ENCODE data around the gene CCDC188.

CCDC188 gene

DNA sequence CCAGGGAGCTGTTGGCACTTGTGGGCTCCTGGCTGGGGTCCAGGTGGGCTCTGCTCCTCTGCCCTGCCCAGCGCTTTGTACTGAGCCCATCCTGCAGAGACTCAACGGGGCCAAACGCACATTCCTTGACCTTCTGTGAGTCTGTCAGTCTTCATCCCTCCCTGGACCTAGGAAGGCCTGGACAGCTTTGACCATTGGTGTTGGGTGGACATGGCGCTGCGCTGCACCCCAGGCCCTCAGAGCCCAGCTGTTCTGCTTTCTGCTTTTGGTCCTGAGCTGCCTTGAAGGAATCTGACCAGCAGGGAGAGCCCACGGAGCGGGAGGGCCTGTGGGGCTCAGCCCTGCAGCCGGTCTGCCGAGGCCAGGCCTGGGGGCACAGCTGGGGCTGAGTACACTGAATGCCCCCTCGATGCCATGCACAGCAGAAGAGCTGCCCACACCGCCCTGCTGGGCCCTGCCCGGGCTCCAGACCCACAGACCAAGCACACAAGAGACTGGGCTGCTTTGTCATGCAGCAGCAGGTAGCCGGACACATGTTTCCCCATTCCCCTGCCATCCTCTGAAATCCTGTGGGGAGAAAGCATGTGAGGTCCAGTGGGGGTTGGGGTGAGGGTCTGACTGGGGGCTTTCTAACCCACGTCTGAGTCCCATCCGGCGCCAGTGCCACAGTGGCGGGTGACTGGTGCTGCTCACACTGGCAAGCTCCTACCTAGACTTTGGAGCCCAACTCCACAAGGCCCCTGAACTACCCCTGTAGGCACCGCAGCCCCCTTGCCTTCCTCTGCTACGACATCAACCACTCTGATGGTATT lies 24.1 kb upstream of the CCDC188 start:
- no peak for DNase-seq (ENCODE audit: low spot score)
- TF ChIP-seq, protein P1, sequence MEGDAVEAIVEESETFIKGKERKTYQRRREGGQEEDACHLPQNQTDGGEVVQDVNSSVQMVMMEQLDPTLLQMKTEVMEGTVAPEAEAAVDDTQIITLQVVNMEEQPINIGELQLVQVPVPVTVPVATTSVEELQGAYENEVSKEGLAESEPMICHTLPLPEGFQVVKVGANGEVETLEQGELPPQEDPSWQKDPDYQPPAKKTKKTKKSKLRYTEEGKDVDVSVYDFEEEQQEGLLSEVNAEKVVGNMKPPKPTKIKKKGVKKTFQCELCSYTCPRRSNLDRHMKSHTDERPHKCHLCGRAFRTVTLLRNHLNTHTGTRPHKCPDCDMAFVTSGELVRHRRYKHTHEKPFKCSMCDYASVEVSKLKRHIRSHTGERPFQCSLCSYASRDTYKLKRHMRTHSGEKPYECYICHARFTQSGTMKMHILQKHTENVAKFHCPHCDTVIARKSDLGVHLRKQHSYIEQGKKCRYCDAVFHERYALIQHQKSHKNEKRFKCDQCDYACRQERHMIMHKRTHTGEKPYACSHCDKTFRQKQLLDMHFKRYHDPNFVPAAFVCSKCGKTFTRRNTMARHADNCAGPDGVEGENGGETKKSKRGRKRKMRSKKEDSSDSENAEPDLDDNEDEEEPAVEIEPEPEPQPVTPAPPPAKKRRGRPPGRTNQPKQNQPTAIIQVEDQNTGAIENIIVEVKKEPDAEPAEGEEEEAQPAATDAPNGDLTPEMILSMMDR (IDR thresholded peaks at IDR 0.05; ENCODE audit: extremely low read depth, missing control alignments) = no peak

DNA sequence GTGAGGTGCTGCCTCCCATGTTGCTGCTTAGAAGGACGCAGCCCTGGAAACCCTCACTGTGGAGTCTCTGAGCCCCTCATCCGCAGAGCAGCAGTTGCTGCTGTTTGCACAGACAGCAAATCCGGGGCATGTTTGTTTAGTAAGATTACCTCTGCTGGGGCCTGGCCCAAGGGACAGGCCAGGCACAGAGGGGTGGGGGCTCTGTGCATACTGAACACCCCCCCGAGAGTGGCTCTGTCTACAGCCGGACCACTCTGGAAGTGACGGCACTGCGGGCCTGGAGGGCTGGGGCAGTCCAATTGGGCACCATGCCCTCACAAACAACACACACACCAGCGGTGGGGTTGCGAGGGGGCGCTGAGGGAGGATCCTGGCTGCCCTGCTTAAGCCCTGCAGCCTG lies 22.9 kb upstream of the CCDC188 start:
- TF ChIP-seq, protein P1 (IDR thresholded peaks at IDR 0.05; ENCODE audit: extremely low read depth, missing control alignments) = no peak
- DNase-seq (ENCODE audit: low spot score) = no peak

DNA sequence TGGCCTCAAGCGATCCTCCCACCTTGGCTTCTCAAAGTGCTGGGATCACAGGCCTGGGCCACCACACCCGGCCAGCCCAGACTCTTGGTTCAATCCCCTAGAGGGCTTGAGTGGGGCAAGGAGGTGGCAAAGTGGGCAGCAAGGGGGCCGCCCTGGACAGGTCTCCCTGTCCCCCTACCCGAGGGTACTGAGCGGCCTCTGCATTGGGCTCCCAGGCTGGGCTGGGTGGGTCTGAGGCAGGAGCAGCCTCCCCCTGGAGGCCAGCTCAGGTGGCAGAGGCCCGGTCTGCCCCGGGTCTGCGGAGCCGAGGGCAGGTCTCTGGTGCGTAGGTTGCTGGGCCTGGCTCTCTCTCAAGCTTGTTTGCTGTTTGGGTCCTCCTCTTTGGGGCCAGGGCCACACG lies 22.4 kb upstream of the CCDC188 start:
- no peak for DNase-seq (ENCODE audit: low spot score)
- TF ChIP-seq, protein P1 (IDR thresholded peaks at IDR 0.05; ENCODE audit: extremely low read depth, missing control alignments) = no peak

DNA sequence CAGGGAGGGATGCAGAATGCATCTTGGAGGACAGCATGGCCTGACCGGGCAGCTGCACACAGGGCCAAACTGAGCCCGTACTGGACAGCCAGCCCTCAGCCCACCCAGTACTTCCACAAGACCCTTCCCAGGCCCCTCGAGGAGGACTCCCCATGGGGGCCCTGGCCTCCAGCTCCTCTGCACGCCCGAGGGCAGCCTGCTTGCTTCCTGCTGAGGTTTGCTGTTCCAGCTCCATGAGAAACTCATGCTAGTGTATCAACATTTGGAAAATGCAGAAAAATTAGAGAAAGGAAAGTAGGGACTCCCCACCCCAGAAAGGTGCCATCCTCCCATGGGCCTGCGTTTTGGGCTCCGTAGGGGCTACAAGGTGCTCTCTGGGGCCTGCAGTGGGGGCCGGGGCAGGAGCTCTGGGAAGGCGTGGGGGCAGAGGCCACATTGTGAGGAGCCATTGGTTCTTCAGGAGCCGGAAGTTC lies 21.3 kb upstream of the CCDC188 start:
- no peak for DNase-seq (ENCODE audit: low spot score)
- TF ChIP-seq, protein P1 (IDR thresholded peaks at IDR 0.05; ENCODE audit: extremely low read depth, missing control alignments) = no peak

DNA sequence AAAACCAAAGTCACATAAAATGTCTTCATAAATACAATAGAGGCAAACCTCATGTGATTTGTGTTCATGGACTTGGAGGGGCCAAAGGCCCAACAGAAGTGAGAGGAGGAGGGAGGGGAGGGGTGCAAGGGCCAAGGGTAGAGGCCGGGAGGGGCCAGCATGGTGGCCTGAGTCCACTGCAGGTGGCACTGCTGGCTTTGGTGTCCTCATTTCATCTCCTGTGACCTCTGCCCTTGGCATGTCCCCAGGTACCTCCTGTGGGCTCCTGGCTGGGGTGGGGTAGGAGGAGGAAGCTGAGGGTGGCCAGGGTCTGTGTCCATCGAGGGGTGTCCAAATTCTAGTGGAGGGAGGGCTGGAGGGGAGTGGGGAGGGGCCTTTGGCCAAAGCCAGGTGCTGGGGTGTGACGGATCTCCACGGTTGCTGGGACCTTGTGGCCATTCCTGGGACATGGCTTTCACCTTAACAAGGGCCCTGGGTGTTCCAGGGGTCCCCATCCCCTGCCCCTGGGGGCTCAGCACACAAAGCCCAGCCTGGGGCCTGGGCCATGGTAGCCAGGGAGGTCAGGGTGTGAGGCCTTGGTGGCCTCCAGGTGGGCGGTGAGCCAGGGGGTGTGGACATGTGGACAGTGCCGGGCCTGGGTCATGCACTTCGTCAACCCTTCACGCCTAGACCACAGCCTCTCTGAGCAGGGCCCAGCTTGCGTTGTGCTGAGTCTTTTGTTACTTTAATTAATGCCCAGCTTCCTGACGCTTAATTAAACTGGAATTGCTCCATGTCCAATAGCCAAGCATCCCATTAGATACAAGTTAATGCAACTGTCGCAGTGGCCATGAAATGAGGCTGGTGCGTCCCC lies 20.7 kb upstream of the CCDC188 start:
- TF ChIP-seq, protein P1 (IDR thresholded peaks at IDR 0.05; ENCODE audit: extremely low read depth, missing control alignments) = no peak

DNA sequence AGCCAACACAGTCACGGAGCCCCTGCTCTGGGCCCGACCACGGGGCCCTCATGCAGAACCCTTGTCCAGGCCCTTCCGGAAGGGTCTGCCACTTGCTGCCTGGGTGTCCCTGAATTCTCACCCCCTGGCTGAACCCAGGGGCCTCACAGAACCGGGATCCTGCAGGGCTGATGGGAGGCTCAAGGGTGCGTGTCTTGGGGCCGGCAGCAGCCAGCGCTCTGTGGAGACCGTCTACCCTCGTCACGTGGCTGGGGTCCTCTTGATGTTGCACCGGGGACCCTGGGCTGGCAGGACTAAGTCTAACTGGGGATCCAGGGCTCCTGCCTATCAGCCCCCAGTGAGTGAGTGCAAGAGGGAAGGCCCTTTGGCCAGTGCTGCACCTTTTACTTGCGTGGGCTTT lies 19.3 kb upstream of the CCDC188 start:
- TF ChIP-seq, protein P1 (IDR thresholded peaks at IDR 0.05; ENCODE audit: extremely low read depth, missing control alignments) = no peak
- DNase-seq (ENCODE audit: low spot score) = no peak

More for the DNA sequence above, 20.7 kb upstream of the CCDC188 start:
- DNase-seq (ENCODE audit: low spot score) = no peak

All from GM20000 (cell line).